Bone marrow (tissue), 2 donors: ENCODE measurements around the gene KNCN.
A peak's percentile ranks its signal among the peaks of the same experiment; 100 is the strongest.

Experiments
- DNase-seq, 2 donors: peaks; one replicate each; lab custom pipeline; 2025; lab: John Stamatoyannopoulos, UW

KNCN gene

DNA sequence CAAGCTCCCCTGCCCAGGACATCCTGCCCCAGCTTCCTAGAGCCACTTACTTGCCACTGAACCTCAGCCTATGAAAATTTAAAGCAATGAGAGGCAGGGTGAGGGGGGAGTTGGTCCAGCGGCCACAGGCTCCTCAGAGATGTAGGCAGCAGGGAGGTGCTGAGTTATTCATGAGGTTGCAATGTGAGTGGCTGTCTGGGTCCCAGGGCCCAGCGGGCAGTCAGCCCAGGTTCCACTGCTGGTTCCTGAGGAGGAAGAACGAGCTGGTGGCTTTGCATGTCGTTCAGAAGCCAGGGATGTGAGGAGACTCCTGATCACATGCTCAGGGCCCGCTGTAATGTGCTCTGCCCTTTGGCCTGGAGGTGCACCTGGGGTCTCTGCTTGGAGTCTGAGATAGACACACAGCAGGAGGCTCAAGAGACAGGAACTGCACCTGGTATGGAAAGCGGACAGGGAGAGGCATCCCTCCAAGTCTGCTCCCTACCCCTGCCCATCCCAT is at the start of gene KNCN:
Gene KNCN (minus strand): TSS at position 51 of the 499 bp plus-strand sequence. CDS start 432 bp downstream, outside the sequence.
- no peak for DNase-seq

DNA sequence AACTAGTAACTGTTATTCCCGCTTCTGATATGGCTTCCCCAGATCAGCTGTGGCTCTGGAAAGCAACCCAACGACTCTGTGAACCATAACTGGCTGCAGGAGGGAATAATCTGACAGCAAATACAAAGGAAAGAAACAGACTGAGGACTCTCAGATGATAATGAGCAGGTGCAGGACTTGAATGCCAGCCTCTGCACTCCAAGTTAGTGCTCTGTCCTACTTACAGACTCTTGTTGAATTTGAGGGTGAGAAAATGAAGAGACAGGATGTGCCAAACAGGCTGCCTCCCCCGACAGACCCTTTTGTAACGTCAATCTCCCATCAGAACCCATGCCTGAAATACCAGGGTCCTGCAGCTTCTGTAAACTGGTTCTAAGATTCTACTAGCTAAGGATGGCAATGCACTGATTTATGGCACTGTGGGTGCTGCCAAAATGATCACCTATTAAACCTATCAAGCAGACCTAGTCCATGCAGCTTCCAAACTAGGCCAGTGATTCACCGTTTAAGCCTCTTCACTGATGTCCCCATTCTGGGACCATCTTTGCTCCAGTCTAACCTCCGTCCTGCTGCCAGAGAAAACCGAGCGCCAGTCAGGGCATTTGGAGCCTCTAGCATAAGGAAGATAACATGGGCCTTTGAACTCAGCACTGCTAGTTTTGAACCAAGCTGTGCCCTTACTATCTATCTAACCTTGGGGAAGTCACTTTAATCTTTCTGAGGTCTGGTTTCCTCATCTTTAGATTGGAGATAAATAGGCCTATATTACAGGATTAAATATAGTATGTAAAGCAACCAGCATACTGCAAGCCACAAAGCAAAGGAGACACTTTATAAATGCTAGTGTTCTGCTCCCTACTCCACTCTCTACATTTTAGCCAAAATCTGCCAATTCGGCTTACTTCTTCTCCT is 47.9 kb upstream of the KNCN start:
- DNase-seq, result no peak

DNA sequence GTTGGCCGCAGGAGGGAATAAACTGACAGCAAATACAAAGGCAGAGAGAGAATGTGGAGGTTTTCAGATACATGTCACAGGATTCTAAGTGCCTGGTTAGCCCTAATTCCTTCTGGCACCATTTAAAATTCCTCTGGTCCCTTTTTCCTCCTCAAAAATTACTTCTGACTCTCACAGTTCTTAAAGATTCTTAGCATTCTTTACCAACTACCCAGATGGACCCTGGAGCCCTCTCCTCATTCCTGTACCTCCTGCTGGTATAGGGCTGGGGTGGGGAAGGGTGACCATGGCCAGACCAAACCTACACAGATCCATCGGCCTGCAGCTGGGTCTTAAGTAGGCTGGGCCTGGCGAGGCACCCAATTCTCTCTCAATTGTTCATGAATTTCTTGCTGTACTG is 45.4 kb upstream of the KNCN start:
- DNase-seq, result no peak

DNA sequence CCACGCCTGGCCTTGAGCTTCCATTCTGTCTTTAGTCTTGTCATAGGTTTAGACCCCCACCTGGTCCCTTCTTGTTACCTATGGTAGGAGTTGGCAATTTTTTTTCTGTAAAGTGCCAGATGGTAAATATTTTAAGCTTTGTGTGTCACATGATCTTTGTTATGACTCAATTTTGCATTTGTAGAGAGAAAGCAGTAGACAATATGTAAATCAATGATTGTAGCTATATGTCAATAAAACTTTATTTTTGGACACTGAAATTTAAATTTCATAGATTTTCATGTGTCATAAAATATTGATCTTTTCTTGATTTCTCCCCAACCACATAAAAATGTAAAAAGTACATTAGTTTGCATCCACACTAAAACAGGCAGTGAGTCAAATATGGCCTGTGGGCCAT is 44.6 kb upstream of the KNCN start:
- DNase-seq, result no peak

DNA sequence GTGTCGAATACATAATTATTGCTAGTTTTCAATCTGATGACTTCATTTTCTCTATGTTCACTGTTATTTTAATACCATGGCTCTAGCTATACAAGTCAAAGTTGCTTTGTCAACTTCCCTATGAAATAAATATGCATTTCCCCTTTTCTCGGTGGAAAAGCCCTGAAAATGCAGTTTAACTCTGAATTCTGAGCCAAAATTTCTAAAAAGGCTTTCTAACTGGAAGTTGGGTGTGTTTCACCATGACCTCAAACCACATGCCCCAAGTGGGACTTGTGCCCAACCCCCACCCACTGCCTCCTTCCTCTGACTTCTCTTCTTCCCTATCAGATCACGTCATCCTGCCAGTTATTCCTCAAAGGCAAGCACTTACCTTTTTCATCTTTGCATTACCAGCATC is 43.7 kb upstream of the KNCN start:
- DNase-seq, result peak; percentile 21 to 49

DNA sequence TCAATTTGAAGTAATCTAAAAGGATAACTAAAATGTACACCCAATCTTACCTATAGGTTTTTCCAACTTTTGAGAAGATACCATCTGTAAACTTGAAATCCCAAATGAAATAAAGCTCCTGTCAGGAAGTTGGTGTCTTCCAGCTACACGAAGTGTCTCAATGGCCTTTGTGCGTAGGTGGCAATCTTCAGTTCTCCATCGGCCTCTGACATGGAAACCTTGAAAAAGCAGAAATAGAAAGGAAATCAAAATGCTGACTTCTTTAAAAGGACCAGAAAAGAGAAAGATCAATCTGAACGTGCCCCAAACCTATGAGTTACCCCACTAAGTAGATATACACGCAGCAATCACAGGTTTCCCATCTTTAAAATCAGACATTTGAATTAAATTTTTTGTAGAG is 42.6 kb upstream of the KNCN start:
- no peak for DNase-seq

DNA sequence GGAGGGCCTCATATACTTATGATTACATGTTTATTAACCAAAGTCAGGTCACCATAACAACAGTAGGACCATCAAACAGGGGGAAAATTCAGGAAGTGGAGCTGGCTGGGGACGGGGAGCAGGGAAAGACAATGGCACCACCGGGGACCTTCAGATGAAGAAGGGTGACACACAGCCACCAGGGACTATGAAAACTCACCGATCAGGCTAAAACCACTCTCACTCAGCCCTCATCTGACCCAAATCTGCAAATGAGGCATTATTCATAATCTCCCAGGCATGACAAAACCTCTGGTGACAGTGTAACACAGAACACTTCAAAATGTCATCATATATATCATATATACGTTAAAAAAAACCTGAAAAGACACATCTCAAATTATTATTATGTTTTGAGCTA is 41.4 kb upstream of the KNCN start:
- DNase-seq, result no peak

DNA sequence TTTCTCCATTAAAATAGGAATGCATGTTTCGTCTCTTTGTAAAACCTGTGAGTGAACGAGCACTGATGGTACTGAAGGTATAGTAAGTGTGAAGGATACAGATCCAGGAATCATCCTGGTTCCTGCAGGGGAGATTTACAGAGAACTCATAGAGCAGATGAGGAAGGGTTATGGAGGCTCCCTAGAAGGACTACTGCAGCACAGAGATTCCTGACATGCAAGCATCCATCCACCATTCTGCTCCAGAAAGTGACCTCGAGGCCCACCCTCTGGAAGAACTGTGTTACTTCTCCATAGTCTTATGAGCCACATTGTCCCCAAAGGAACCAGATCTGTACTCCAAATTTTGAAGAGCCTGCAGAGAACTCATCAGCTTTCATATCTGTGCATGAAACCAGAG is 38.1 kb upstream of the KNCN start:
- DNase-seq, result no peak

DNA sequence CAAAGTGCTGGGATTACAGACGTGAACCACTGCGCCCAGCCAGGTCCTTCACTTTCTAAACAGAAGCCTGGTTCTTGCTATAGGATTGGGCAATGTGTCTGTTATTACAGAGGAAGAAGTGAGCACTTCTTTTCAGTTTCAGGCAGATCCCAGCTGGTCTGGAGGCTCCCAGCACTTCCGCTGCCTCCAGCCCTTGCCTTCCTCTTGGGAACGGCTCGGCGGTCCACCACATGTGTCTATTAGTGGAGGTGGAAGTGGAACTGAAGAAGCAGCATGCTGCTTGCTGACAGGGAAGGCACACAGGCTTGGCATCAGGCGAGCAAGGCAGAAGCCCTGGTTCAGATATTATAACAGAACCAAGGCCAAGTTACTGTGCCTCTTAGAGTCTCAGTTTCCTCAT is 35.6 kb upstream of the KNCN start:
- DNase-seq, result no peak

DNA sequence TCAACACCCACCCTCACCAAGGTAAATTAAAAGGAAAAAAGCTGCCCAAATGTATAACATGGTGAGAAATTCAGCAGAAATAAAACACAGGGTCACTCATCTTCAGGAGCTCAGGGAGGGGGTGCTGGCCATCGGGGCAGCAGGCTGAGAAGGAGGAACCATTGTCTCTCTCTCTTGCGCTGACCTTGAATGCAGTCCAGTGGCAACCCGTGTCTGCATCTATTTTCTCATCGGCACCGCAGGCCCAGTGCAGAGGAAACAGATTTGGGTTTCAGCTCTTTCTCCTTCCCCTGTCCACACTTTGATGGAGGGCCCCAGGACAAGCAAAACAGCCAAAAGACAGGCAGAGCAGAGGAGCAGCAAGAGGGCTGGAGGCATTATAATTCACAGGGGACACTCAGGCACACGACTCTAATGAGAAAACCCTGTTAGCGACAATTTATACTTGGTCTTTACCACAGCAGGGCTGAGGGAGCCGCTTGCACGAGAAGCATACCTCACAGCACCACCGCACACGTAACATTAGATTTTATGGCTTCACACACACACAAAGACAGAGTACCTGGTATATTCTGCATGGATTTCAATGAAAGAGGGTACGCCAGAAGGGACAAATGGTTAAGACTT is 34.0 kb upstream of the KNCN start:
- no peak for DNase-seq

DNA sequence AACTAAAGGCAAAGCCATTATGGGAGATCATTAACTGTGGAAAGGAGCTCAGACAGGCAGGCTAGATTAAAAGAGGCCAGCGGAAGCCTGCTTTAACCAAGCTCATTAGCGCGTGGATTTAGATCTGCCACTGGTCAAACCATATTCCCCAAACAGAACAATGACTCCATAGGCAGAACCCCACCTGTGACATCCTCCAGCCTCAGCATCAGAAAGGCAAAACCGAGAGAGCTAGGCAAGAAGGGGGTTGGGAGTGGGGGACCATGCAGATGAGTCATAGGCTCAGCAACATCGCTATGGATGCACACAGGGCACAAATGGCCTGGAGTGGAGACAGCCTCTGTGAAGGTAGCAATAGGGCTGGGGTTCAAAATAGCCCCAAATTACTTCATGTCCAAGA is 32.0 kb upstream of the KNCN start:
- DNase-seq, result no peak

DNA sequence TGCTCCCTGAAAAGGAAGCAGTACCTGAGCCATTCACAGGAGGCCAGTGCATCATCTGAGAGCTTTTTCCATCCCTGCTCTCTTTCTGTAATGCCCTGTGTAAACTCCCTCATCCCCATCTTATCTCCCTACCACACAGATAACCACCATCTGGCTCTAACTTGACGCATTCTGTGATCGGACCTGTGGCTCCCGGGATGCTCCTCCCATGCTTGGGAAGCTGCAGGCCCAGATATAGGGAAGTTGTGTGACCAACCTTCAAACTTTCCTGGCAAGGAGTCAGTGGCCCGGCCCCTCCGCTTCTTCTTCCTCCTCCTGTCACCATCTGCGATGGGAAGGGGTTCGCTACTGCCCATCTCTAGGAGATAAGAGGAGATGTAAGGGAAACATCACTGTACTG is 31.5 kb upstream of the KNCN start:
- no peak for DNase-seq

DNA sequence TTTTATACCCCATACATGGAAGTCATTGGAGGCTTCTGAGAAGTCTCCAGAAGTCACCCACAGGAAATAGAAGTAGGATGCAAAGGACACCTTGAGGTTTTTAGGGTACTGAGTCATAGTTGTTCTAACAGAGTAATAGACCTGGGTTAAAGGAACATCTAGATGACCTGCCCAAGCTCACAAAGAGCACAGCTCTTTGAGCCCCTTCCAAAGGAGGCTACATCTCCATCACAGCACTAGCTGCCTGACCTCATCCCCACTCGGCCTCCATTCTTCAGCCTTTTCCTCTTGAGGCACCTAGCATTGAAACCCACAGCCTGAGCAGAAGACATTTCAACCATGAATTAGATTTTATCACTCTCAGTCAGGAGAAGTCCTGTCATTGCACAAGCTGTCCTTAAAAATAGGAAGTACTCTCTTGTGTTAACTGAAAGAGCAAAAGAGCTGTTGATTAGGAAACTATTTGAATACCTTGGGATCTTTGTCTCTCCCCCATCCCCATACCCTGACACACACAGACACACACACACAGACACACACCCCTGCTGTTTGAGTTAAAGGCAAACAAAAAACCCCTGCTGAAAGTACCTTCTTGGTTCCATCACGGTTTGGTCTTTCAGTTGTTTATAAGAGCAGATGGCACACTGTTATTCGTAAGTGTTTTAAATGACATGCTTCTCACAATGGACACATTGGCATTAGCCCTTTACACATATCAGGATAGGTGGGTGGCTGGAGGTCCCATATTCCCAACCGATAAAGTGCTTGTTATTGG is 30.4 kb upstream of the KNCN start:
- peak; percentile 29 to 83 for DNase-seq

DNA sequence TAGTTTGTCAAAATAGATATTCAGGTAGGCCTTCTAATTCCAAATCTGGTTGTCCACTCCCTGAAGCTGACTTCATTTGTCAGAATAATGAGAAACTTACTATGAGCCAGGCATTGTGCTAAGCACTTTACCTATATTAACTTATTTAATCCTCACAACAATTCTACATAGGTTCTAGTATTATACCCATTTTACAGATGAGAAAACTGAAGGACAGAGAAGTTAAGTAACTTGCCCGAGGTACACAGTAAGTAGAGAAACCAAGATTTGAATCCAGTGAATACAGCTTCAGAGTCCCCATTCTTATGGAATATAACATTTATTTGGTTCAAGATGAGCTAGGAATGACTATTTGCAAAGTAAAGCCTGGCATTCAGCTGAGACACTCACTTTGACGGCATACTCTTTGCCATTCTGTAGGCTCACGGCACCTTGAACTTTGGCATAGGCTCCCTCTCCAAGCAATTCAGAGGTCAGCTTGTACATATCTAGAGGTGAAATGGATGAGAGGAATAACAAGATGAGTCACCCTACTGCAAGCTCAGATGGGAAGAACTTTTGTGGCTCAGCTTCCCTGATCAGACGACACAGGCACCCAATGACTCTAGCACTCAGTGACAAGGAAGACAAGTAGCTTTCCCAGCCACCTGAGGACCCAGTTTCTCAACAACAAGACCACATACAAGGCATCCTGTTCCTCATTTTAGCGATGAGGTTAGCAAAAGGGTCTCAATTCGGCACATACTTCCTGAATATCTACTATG is 28.9 kb upstream of the KNCN start:
- DNase-seq, result peak in 1 of 2 donors; percentile 85

DNA sequence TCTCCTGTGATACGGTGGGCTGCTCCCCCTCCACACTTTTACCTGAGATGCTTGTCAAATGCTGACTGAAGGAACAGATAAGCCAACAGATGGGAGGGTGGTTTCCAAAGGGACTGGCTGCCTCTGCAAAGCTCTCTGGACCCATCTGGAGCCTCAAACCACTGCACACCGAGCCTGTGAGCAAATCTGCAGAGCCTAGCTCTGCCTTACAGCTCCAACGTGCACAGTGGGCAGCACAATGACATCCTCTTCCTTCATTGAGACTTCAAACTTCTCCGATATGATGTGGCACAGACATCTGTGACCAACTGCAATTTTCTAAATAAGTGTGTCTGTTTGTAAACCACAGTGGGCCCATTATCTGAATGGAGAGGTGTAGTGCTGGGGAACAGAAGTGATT is 26.2 kb upstream of the KNCN start:
- no peak for DNase-seq

DNA sequence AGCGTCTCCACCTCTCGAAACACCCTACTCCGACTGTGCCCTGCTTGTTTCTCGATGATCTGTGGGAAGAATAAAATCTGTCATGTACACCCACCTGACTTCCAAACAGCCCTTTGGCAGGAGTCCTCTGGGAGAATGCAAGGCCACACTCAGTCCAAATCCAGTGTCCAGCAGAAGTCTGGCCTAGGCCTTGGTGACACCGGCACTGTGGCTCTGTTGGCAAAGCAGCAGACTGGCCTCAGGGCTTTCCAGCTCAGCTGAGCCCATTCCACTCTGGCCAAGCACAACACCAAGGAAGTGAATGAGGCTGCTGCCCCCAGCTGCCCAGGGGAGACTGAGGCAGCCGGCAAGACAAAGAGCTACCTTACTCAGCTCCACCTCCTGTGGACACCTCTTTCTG is 25.1 kb upstream of the KNCN start:
- no peak for DNase-seq

DNA sequence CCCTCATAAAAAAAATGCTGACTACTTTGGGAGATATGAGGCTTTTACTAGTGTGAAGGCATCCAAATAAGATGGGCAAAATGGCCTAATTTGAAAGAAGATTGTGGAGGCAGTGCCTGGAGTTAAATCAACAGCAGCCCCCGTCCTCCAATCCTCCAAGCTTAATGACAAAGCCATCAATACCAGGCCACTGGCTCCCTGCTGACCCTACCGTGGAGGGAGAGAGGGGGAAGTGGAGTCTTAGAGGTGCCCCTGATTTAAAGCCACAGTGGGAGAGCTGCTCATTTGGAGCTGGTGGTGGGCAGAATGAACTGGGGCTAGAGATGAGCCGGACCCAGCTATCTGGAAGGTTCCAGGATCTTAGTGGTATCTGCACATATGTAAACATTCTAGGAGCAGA is 24.3 kb upstream of the KNCN start:
- DNase-seq, result no peak

DNA sequence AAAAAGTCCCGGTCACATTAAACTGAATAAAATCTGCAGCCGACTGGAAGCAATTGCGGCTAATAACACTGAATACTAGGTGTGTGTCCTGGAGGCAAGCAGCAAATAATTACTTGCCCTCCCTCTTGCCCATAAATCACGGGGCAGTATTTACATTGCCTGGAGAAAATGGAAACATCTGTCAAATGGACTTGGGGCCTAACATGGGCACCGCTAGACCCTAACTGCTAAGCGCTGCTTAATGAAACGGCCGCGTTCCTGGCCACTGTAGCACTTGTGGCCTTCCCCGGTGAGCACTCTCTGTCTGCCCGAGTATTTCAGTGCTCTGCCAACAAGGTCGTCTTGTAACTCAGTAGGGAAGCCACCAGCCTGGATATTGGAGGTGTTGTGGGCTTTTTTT is 23.9 kb upstream of the KNCN start:
- no peak for DNase-seq

DNA sequence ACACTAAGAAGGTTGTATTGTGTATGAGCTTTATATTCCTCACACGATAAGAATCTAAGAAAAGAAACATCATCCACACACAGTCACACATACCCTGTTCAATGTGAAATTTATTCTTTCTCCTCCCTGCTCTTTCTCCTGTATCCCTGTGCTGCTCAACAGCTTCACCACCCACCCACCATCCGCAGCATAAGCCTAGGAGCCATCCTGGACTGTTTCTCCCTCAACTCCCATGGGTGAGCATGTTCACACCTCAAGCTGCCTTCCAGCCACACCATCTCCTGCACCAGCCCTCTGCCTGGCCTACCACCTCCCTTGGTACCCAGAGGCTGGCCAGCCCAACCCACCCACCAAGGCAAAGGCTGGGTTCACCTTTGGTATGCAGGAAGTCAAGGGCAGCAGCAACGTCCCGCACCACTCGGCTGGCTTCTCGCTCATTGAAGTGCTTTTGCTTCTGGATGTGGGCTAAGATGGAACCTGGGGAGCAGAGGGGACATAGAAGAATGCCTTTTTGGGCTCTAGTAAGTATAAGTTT is 20.3 kb upstream of the KNCN start:
- DNase-seq, result no peak

DNA sequence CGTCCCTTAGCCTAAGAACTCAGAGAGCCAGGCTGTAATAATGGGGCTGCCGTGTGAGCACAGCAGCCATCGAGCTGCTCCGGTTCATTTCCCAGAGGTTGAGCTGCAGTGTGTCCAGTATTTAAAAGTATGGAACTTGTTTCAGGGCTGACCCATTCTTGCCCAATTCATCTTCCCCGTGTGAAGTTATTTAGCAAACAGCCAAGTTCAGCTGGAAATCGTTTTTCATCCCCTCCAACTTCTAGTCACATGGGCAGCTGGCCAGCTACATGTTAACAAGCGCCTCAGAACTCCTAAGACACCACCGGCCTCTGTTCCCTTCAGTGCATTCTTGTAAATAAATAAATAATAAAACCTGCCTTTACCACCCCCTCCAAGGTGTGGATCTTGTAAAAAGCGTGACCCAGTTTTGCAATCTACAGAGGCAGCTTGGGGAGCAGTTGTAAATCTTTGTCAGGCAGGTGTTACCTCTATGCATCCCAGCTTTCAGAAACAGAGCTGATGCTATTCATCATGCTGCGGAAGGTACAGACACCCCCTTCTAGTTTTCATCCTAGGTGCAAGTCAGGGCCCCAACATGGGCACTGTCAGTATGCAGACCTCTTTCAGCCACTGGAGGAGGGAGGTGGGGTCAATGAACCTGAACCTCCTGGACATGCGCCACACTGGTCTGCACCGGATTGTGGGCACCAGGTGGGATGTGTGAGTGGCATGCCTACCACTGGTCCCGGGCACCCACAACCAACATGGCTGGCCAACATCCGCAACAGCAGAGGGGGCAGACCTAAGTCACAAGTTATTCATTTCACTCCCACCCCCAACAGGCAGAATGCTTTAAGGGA is 18.7 kb upstream of the KNCN start:
- no peak for DNase-seq

DNA sequence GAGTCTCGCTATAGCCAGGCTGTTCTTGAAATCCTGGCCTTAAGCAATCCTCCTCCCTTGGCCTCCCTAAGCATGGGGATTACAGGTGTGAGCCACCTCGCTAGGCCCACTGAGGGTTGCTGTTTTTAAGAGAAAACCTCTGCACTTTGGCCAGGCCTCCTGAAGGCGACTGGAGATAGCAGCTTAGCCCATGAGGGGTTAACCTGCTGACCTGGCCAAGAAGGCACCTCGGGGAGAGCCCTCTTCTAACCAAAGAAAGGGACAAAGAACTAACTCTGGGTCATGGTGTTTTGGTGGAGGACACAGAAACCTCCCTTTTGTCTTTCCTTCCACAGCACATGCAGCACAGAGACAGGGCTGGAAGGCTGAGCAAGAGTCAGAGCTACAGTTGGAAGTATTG is 17.7 kb upstream of the KNCN start:
- no peak for DNase-seq
